GM23338 (cell line): Measurements from ENCODE around the gene KCTD14. TPM values are rescaled to one million over a fixed set of nuclear protein-coding genes. Genes with fewer than 3 reads are reported as not detected.

ENCODE experiments used
- ATAC-seq: fragments of 200-7000 bp; cut with Tn5 transposase; 3 replicates; pipeline ENCODE4 v1.9.1; 2020
- DNase-seq: peaks from one replicate; pipeline ENCODE4 v3.0.0-alpha.2; 2015; ENCODE audit warnings: low spot score
- H2AFZ ChIP-seq: fragments of 200-600 bp; sonication (generic); 2 replicates; pipeline ENCODE4 v1.8.0; 2016; ENCODE audit warnings: antibody characterized with exemption, mild to moderate bottlenecking, moderate library complexity
- H3F3A ChIP-seq: fragments of 200-600 bp; sonication (generic); replicated peaks from 2 replicates; pipeline ENCODE4 v1.8.0; 2017; ENCODE audit warnings: antibody characterized with exemption, mixed run types, low read depth
- H3K27ac ChIP-seq: fragments of 200-600 bp; sonication (generic); 2 replicates; pipeline ENCODE4 v1.6.1; 2016; ENCODE audit warnings: low read depth
- H3K27me3 ChIP-seq: fragments of 200-600 bp; sonication (generic); 2 replicates; pipeline ENCODE4 v1.8.0; 2016; ENCODE audit warnings: mild to moderate bottlenecking, mixed run types, moderate library complexity; ENCODE audit not compliant: insufficient read depth
- H3K36me3 ChIP-seq: fragments of 200-600 bp; sonication (generic); 2 replicates; pipeline ENCODE4 v1.8.0; 2016; ENCODE audit warnings: mild to moderate bottlenecking; ENCODE audit not compliant: insufficient read depth
- H3K4me1 ChIP-seq: fragments of 200-600 bp; sonication (generic); 2 replicates; pipeline ENCODE4 v1.8.0; 2016; ENCODE audit warnings: mild to moderate bottlenecking, moderate library complexity; ENCODE audit not compliant: insufficient read depth
- H3K4me2 ChIP-seq: fragments of 200-600 bp; sonication (generic); 2 replicates; pipeline ENCODE4 v1.7.1; 2017; ENCODE audit warnings: mixed run types
- H3K4me3 ChIP-seq: fragments of 200-600 bp; sonication (generic); 2 replicates; pipeline ENCODE4 v1.6.1; 2016; ENCODE audit warnings: mixed run types
- H3K79me2 ChIP-seq: fragments of 200-600 bp; sonication (generic); replicated peaks from 2 replicates; pipeline ENCODE4 v1.8.0; 2017; ENCODE audit warnings: mild to moderate bottlenecking; ENCODE audit not compliant: insufficient read depth
- H3K9me2 ChIP-seq: fragments of 200-600 bp; sonication (generic); 2 replicates; pipeline ENCODE4 v1.8.0; 2017; ENCODE audit not compliant: insufficient read depth
- H4K20me1 ChIP-seq: fragments of 200-600 bp; sonication (generic); replicated peaks from 2 replicates; pipeline ENCODE4 v1.8.0; 2017; ENCODE audit warnings: mild to moderate bottlenecking; ENCODE audit not compliant: insufficient read depth
- H3K27ac Mint-ChIP-seq: 2 replicates; pipeline ENCODE4 v1.8.0; 2020; ENCODE audit warnings: inconsistent platforms, mild to moderate bottlenecking, moderate library complexity, mixed read lengths
- H3K27me3 Mint-ChIP-seq: 3 replicates; pipeline ENCODE4 v1.8.0; 2022; ENCODE audit warnings: low read depth, mild to moderate bottlenecking, moderate library complexity, mixed read lengths, inconsistent platforms; ENCODE audit not compliant: insufficient read depth, poor library complexity
- H3K36me3 Mint-ChIP-seq: 3 replicates; pipeline ENCODE4 v1.8.0; 2021; ENCODE audit warnings: low read depth, mild to moderate bottlenecking, inconsistent platforms, moderate library complexity, mixed read lengths
- H3K4me1 Mint-ChIP-seq: 3 replicates; pipeline ENCODE4 v1.8.0; 2020; ENCODE audit warnings: mild to moderate bottlenecking, inconsistent platforms, mixed read lengths
- H3K4me3 Mint-ChIP-seq: 3 replicates; pipeline ENCODE4 v1.8.0; 2021; ENCODE audit warnings: moderate library complexity, mild to moderate bottlenecking, inconsistent platforms, mixed read lengths
- H3K9me3 Mint-ChIP-seq: 3 replicates; pipeline ENCODE4 v1.8.0; 2020; ENCODE audit warnings: moderate library complexity, mild to moderate bottlenecking, inconsistent platforms, mixed read lengths
- CREB1 ChIP-seq: fragments of 250-450 bp; sonication (Bioruptor Pico); IDR thresholded peaks from 2 replicates; pipeline ENCODE4 v1.5.0; 2020; ENCODE audit warnings: low read depth, mild to moderate bottlenecking, moderate library complexity
- EZH2 ChIP-seq: fragments of 200-600 bp; sonication (generic); IDR thresholded peaks from one replicate; pipeline ENCODE4 v1.8.0; 2017; ENCODE audit warnings: antibody characterized with exemption, mild to moderate bottlenecking, low read depth; ENCODE audit not compliant: unreplicated experiment
- EZH2phosphoT487 ChIP-seq: fragments of 200-600 bp; sonication (generic); IDR thresholded peaks from one replicate; pipeline ENCODE4 v1.8.1; 2018; ENCODE audit warnings: antibody characterized with exemption; ENCODE audit not compliant: unreplicated experiment
- JUNB ChIP-seq: IDR thresholded peaks from one replicate; pipeline ENCODE4 v1.6.1; 2016; ENCODE audit warnings: antibody characterized with exemption; ENCODE audit not compliant: unreplicated experiment
- NANOG ChIP-seq: IDR thresholded peaks from 2 replicates; pipeline ENCODE4 v1.6.1; 2016; ENCODE audit warnings: antibody characterized with exemption, borderline replicate concordance
- POLR2AphosphoS5 ChIP-seq: IDR thresholded peaks from 2 replicates; pipeline ENCODE4 v1.6.1; 2016; ENCODE audit warnings: antibody characterized with exemption, low read depth
- STAT1 ChIP-seq: IDR thresholded peaks from one replicate; pipeline ENCODE4 v1.6.1; 2016; ENCODE audit warnings: antibody characterized with exemption; ENCODE audit not compliant: unreplicated experiment
- ZNF114 ChIP-seq: fragments of 250-450 bp; sonication (Bioruptor Pico); IDR thresholded peaks from 2 replicates; pipeline ENCODE4 v1.5.0; 2020; ENCODE audit warnings: mild to moderate bottlenecking, moderate library complexity
- ZNF331 ChIP-seq: fragments of 250-450 bp; sonication (Bioruptor Pico); IDR thresholded peaks from 2 replicates; pipeline ENCODE4 v1.5.0; 2020; ENCODE audit warnings: low read depth, mild to moderate bottlenecking, moderate library complexity
- polyA plus RNA-seq: library from polyadenylated mRNA; unstranded; fragments of >200 nt; fragmentation: Nextera tagmentation; extraction: Ambion mirVana; gene quantifications from 2 replicates; pipeline ENCODE4 v1.2.1, GENCODE V29; 2016
- total RNA-seq: library from RNA; depleted of rRNA; stranded (reverse); fragments of >200 nt; shearing (Covaris generic); gene quantifications from 2 replicates; pipeline ENCODE4 v1.2.3, GENCODE V29; 2014
- TF ChIP-seq, protein P1 (sequence below): IDR thresholded peaks from 2 replicates; pipeline ENCODE4 v1.6.1; 2016; ENCODE audit warnings: antibody characterized with exemption
- TF ChIP-seq, protein P2 (sequence below), 2 experiments: fragments of 200-600 bp in 1 of 2; sonication (generic) in 1 of 2; conservative IDR thresholded peaks; 2 replicates each; pipeline versions ENCODE4 v1.5.1 to v1.6.1; 2016 to 2017; ENCODE audit warnings: antibody characterized with exemption in 2 of 2, low read depth in 2 of 2, mild to moderate bottlenecking in 2 of 2, moderate library complexity in 1 of 2
- TF ChIP-seq, protein P3 (sequence below): fragments of 250-450 bp; sonication (Bioruptor Pico); IDR thresholded peaks from 2 replicates; pipeline ENCODE4 v1.5.0; 2020; ENCODE audit warnings: mild to moderate bottlenecking, moderate library complexity
- TF ChIP-seq, protein P4 (sequence below): IDR thresholded peaks from one replicate; pipeline ENCODE4 v1.6.1; 2018; ENCODE audit warnings: antibody characterized with exemption; ENCODE audit not compliant: unreplicated experiment

KCTD14 gene
- total and polyA plus RNA-seq, 2 experiments from 2014 or later = 5.9 to 19.1 TPM

DNA sequence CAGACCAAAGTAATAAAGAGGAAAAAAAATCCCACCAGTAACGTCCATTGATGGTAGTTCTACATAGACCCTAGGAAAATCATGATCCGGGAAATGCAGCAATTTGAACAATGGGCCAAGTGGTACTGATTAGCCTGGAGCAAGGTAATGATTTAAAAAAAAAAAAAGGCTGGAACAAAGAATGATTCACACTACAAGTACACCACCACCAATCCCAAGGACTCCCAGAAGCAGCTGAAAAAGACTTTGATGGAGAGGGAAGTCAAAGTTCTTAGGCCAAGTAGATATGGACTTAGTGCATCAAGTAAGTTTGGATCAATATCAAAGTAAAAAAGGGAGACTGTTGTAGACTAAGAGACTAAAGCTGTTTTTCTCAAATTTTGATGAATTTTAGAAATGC lies 11.8 kb downstream of the KCTD14 start:
- no peak for ATAC-seq
- no peak for DNase-seq
- TF ChIP-seq, protein P1, sequence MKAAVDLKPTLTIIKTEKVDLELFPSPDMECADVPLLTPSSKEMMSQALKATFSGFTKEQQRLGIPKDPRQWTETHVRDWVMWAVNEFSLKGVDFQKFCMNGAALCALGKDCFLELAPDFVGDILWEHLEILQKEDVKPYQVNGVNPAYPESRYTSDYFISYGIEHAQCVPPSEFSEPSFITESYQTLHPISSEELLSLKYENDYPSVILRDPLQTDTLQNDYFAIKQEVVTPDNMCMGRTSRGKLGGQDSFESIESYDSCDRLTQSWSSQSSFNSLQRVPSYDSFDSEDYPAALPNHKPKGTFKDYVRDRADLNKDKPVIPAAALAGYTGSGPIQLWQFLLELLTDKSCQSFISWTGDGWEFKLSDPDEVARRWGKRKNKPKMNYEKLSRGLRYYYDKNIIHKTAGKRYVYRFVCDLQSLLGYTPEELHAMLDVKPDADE = no peak
- TF ChIP-seq CREB1 (CRISPR knock-in tag) = no peak
- TF ChIP-seq, protein P2, sequence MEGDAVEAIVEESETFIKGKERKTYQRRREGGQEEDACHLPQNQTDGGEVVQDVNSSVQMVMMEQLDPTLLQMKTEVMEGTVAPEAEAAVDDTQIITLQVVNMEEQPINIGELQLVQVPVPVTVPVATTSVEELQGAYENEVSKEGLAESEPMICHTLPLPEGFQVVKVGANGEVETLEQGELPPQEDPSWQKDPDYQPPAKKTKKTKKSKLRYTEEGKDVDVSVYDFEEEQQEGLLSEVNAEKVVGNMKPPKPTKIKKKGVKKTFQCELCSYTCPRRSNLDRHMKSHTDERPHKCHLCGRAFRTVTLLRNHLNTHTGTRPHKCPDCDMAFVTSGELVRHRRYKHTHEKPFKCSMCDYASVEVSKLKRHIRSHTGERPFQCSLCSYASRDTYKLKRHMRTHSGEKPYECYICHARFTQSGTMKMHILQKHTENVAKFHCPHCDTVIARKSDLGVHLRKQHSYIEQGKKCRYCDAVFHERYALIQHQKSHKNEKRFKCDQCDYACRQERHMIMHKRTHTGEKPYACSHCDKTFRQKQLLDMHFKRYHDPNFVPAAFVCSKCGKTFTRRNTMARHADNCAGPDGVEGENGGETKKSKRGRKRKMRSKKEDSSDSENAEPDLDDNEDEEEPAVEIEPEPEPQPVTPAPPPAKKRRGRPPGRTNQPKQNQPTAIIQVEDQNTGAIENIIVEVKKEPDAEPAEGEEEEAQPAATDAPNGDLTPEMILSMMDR (conservative IDR thresholded peaks at IDR 0.05; ENCODE audit: low read depth in 2 of 2) = no peak
- TF ChIP-seq STAT1 = no peak
- TF ChIP-seq JUNB = no peak
- no peak for TF ChIP-seq EZH2
- TF ChIP-seq NANOG = no peak
- TF ChIP-seq, protein P3, sequence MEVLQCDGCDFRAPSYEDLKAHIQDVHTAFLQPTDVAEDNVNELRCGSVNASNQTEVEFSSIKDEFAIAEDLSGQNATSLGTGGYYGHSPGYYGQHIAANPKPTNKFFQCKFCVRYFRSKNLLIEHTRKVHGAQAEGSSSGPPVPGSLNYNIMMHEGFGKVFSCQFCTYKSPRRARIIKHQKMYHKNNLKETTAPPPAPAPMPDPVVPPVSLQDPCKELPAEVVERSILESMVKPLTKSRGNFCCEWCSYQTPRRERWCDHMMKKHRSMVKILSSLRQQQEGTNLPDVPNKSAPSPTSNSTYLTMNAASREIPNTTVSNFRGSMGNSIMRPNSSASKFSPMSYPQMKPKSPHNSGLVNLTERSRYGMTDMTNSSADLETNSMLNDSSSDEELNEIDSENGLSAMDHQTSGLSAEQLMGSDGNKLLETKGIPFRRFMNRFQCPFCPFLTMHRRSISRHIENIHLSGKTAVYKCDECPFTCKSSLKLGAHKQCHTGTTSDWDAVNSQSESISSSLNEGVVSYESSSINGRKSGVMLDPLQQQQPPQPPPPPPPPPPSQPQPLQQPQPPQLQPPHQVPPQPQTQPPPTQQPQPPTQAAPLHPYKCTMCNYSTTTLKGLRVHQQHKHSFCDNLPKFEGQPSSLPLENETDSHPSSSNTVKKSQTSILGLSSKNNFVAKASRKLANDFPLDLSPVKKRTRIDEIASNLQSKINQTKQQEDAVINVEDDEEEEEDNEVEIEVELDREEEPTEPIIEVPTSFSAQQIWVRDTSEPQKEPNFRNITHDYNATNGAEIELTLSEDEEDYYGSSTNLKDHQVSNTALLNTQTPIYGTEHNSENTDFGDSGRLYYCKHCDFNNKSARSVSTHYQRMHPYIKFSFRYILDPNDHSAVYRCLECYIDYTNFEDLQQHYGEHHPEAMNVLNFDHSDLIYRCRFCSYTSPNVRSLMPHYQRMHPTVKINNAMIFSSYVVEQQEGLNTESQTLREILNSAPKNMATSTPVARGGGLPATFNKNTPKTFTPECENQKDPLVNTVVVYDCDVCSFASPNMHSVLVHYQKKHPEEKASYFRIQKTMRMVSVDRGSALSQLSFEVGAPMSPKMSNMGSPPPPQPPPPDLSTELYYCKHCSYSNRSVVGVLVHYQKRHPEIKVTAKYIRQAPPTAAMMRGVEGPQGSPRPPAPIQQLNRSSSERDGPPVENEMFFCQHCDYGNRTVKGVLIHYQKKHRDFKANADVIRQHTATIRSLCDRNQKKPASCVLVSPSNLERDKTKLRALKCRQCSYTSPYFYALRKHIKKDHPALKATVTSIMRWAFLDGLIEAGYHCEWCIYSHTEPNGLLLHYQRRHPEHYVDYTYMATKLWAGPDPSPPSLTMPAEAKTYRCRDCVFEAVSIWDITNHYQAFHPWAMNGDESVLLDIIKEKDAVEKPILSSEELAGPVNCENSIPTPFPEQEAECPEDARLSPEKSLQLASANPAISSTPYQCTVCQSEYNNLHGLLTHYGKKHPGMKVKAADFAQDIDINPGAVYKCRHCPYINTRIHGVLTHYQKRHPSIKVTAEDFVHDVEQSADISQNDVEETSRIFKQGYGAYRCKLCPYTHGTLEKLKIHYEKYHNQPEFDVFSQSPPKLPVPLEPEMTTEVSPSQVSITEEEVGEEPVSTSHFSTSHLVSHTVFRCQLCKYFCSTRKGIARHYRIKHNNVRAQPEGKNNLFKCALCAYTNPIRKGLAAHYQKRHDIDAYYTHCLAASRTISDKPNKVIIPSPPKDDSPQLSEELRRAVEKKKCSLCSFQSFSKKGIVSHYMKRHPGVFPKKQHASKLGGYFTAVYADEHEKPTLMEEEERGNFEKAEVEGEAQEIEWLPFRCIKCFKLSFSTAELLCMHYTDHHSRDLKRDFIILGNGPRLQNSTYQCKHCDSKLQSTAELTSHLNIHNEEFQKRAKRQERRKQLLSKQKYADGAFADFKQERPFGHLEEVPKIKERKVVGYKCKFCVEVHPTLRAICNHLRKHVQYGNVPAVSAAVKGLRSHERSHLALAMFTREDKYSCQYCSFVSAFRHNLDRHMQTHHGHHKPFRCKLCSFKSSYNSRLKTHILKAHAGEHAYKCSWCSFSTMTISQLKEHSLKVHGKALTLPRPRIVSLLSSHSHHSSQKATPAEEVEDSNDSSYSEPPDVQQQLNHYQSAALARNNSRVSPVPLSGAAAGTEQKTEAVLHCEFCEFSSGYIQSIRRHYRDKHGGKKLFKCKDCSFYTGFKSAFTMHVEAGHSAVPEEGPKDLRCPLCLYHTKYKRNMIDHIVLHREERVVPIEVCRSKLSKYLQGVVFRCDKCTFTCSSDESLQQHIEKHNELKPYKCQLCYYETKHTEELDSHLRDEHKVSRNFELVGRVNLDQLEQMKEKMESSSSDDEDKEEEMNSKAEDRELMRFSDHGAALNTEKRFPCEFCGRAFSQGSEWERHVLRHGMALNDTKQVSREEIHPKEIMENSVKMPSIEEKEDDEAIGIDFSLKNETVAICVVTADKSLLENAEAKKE (CRISPR knock-in tag) = no peak
- TF ChIP-seq, protein P4, sequence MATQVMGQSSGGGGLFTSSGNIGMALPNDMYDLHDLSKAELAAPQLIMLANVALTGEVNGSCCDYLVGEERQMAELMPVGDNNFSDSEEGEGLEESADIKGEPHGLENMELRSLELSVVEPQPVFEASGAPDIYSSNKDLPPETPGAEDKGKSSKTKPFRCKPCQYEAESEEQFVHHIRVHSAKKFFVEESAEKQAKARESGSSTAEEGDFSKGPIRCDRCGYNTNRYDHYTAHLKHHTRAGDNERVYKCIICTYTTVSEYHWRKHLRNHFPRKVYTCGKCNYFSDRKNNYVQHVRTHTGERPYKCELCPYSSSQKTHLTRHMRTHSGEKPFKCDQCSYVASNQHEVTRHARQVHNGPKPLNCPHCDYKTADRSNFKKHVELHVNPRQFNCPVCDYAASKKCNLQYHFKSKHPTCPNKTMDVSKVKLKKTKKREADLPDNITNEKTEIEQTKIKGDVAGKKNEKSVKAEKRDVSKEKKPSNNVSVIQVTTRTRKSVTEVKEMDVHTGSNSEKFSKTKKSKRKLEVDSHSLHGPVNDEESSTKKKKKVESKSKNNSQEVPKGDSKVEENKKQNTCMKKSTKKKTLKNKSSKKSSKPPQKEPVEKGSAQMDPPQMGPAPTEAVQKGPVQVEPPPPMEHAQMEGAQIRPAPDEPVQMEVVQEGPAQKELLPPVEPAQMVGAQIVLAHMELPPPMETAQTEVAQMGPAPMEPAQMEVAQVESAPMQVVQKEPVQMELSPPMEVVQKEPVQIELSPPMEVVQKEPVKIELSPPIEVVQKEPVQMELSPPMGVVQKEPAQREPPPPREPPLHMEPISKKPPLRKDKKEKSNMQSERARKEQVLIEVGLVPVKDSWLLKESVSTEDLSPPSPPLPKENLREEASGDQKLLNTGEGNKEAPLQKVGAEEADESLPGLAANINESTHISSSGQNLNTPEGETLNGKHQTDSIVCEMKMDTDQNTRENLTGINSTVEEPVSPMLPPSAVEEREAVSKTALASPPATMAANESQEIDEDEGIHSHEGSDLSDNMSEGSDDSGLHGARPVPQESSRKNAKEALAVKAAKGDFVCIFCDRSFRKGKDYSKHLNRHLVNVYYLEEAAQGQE = no peak
- no peak for TF ChIP-seq POLR2AphosphoS5
- TF ChIP-seq EZH2phosphoT487 = no peak
- no peak for TF ChIP-seq ZNF331 (CRISPR knock-in tag)
- no peak for TF ChIP-seq ZNF114
- H3K27me3 Mint-ChIP-seq = no peaks in the 10 kb centered on the region
- H3K9me2 ChIP-seq = no peaks in the 10 kb centered on the region
- no peaks in the 10 kb centered on the region for H3K79me2 ChIP-seq
- H3F3A ChIP-seq = no peaks in the 10 kb centered on the region
- H2AFZ ChIP-seq = no peak overlapping the region
- H3K4me2 ChIP-seq = no peak overlapping the region
- H3K4me3 ChIP-seq = no peak overlapping the region
- no peak overlapping the region for H3K27ac ChIP-seq
- peaks cover 13% of the 10 kb centered on the region for H3K36me3 Mint-ChIP-seq
- H3K4me3 Mint-ChIP-seq = no peak overlapping the region
- no peaks in the 10 kb centered on the region for H3K4me1 Mint-ChIP-seq
- no peaks in the 10 kb centered on the region for H3K9me3 Mint-ChIP-seq
- H4K20me1 ChIP-seq = no peaks in the 10 kb centered on the region
- H3K36me3 ChIP-seq = 0 out of 2 replicates have a peak, but pooled peaks cover 5% of the 10 kb centered on the region
- no peak overlapping the region for H3K27ac Mint-ChIP-seq
- H3K27me3 ChIP-seq = no peaks in the 10 kb centered on the region
- H3K4me1 ChIP-seq = no peaks in the 10 kb centered on the region
